ENCODE measurements around the gene TAS2R38. TPM values are rescaled to one million over a fixed set of nuclear protein-coding genes. Genes with fewer than 3 reads are reported as not detected.

TAS2R38 gene
- total RNA-seq, 1 donor from 2014 or later, result not detected

DNA sequence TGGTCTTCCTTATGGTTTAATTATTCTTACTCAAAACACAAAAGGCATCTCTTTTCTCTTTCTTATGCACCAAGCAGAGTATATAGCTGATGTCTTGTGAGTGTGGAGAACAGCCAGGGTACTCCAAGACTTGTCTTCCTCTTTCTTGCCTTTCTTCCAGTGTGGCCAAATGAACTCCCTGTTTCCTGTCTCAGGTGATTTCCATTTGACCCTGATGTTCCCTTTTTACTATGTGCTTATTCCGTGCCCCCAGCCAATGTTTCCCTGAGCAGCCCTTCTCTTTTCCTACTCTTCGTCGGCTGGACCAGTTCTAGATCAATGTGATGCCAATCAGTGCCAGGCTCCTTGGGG, 44.8 kb downstream of the TAS2R38 start:
- Mint-ChIP-seq H3K36me3 (no peaks in the 10 kb centered on the region), H3K9me3 (no peaks in the 10 kb centered on the region), H3K4me3 (no peak overlapping the region), H3K27ac (no peak overlapping the region), H3K4me1 (ENCODE audit: unreplicated experiment) (no peaks in the 10 kb centered on the region), H3K27me3 (peaks cover 3% of the 10 kb centered on the region)
- TF ChIP-seq, protein P1, sequence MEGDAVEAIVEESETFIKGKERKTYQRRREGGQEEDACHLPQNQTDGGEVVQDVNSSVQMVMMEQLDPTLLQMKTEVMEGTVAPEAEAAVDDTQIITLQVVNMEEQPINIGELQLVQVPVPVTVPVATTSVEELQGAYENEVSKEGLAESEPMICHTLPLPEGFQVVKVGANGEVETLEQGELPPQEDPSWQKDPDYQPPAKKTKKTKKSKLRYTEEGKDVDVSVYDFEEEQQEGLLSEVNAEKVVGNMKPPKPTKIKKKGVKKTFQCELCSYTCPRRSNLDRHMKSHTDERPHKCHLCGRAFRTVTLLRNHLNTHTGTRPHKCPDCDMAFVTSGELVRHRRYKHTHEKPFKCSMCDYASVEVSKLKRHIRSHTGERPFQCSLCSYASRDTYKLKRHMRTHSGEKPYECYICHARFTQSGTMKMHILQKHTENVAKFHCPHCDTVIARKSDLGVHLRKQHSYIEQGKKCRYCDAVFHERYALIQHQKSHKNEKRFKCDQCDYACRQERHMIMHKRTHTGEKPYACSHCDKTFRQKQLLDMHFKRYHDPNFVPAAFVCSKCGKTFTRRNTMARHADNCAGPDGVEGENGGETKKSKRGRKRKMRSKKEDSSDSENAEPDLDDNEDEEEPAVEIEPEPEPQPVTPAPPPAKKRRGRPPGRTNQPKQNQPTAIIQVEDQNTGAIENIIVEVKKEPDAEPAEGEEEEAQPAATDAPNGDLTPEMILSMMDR (conservative IDR thresholded peaks at IDR 0.05), result no peak
- DNase-seq (ENCODE audit: extremely low spot score, unreplicated experiment), result no peak

DNA sequence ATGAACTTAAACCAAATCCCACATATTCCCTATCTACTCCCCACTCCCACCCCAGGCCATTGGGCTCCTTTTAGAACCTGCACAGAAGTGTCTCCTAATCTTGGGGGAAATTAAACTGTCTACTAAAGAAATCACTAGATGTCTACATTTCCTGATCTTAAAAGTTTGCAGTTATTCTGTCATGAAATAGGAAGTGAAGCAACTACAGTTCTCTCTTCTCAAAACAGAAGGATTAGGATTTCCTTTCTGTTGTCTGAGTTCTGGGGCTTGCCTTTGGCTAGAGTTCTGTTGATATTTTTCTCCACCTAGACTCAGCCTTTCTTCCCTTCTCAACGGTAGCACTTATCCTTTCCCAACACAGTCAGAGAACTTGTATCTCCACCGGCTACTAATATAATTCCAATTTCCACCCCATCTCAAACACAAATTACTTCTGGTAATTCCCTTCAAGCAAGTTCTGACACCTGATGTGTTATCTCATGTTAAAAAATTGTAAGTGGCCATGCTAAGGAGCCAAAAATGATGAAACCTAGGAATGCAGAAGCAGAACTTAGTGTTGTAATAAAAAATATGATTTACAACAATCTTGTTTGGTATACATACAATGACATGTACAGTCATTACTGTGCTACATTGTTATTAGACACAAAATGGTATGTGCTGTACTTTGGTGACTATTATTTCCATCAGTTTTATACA, 45.3 kb downstream of the TAS2R38 start:
- Mint-ChIP-seq H3K27me3 (peaks cover 3% of the 10 kb centered on the region), H3K4me1 (ENCODE audit: unreplicated experiment) (no peaks in the 10 kb centered on the region), H3K27ac (no peak overlapping the region), H3K36me3 (no peaks in the 10 kb centered on the region), H3K4me3 (no peak overlapping the region), H3K9me3 (no peaks in the 10 kb centered on the region)
- TF ChIP-seq, protein P1 (conservative IDR thresholded peaks at IDR 0.05), result no peak
- no peak for DNase-seq (ENCODE audit: extremely low spot score, unreplicated experiment)

Other genes with a start within 250 kb of the TAS2R38 start
- 107 and 116 TPM in 2 replicates for gene SSBP1, start 235.4 kb downstream of the TAS2R38 start, total RNA-seq (ENCODE audit: low replicate concordance)
- gene TAS2R3, start 209.7 kb downstream of the TAS2R38 start, total RNA-seq (ENCODE audit: low replicate concordance), result 1.2 and 3.2 TPM in 2 replicates
- gene TAS2R4, start 197.1 kb downstream of the TAS2R38 start, total RNA-seq (ENCODE audit: low replicate concordance), result 1.00 and 2.2 TPM in 2 replicates
- gene TAS2R5, start 183.6 kb downstream of the TAS2R38 start, total RNA-seq (ENCODE audit: low replicate concordance), result 2.5 and 3.3 TPM in 2 replicates
- gene PRSS37, start 132.3 kb downstream of the TAS2R38 start, total RNA-seq (ENCODE audit: low replicate concordance), result not detected in 2 replicates
- not detected in 2 replicates for gene OR9A4, start 57.4 kb downstream of the TAS2R38 start, total RNA-seq (ENCODE audit: low replicate concordance)
- not detected in 2 replicates for gene CLEC5A, start 26.8 kb downstream of the TAS2R38 start, total RNA-seq (ENCODE audit: low replicate concordance)
- gene MGAM, start 22.1 kb upstream of the TAS2R38 start, total RNA-seq (ENCODE audit: low replicate concordance), result 1.3 and 2.2 TPM in 2 replicates
- gene MGAM2, start 137.9 kb upstream of the TAS2R38 start, total RNA-seq (ENCODE audit: low replicate concordance), result 5.9 and 9.7 TPM in 2 replicates